Large intestine (tissue), 12 donors: ENCODE results near the gene ABAT. TPM values are rescaled to one million over a fixed set of nuclear protein-coding genes. Genes with fewer than 3 reads are reported as not detected.
A peak's percentile ranks its signal among the peaks of the same experiment; 100 is the strongest.

ENCODE experiments used
- DNase-seq, 2 donors: peaks; one replicate each; pipeline versions ENCODE4 v3.0.0 to v3.0.0-alpha.2; 2013
- H3K27ac ChIP-seq: one replicate; pipeline ENCODE4 v1.5.1; 2013; ENCODE audit warnings: low read length
- H3K27me3 ChIP-seq: 2 replicates; pipeline ENCODE4 v1.6.1; 2013; ENCODE audit warnings: low read length; ENCODE audit not compliant: control insufficient read depth, insufficient read depth
- H3K36me3 ChIP-seq: 2 replicates; pipeline ENCODE4 v1.6.1; 2013; ENCODE audit warnings: low read length; ENCODE audit not compliant: control insufficient read depth, insufficient read depth
- H3K4me1 ChIP-seq: one replicate; pipeline ENCODE4 v1.6.1; 2013; ENCODE audit warnings: low read length; ENCODE audit not compliant: control insufficient read depth, insufficient read depth
- H3K4me3 ChIP-seq: one replicate; pipeline ENCODE4 v1.5.1; 2013; ENCODE audit warnings: low read length
- H3K9me3 ChIP-seq: one replicate; pipeline ENCODE4 v1.6.1; 2013; ENCODE audit warnings: mild to moderate bottlenecking, low read depth, low read length, moderate library complexity; ENCODE audit not compliant: control insufficient read depth
- WGBS: methylation state at CpG from one replicate; pipeline ENCODE4 v1.1.5; 2013; ENCODE audit warnings: low lambda C conversion rate; ENCODE audit not compliant: insufficient coverage; 5-methylcytosine and 5-hydroxymethylcytosine counted together
- long read RNA-seq, 11 donors: transcript quantifications; one replicate each; lab custom pipeline, GENCODE V29; 2026
- polyA plus RNA-seq: library from polyadenylated mRNA; unstranded; fragments of 120-200 nt; gene quantifications from one replicate; pipeline ENCODE4 v1.2.1, GENCODE V29; 2013

Gene ABAT
- polyA plus RNA-seq, result 55.7 TPM
- long read RNA-seq, donor 1, full-length matches to known transcripts, result 2 of 2 reads
- long read RNA-seq, donor 1, partial matches to known transcripts, result 0 of 2 reads
- long read RNA-seq, donor 1, other reads (novel, unspliced or antisense), result 0 of 2 reads
- long read RNA-seq, donor 2, full-length matches to known transcripts, result 5 of 72 reads
- long read RNA-seq, donor 2, partial matches to known transcripts, result 67 of 72 reads
- long read RNA-seq, donor 2, other reads (novel, unspliced or antisense), result 0 of 72 reads
- long read RNA-seq, donor 3, result 0 reads
- long read RNA-seq, donor 4, full-length matches to known transcripts, result 1 of 1 reads
- long read RNA-seq, donor 4, partial matches to known transcripts, result 0 of 1 reads
- long read RNA-seq, donor 4, other reads (novel, unspliced or antisense), result 0 of 1 reads
- long read RNA-seq, donor 5, full-length matches to known transcripts, result 1 of 14 reads
- long read RNA-seq, donor 5, partial matches to known transcripts, result 13 of 14 reads
- long read RNA-seq, donor 5, other reads (novel, unspliced or antisense), result 0 of 14 reads
- long read RNA-seq, donor 6, full-length matches to known transcripts, result 15 of 46 reads
- long read RNA-seq, donor 6, partial matches to known transcripts, result 31 of 46 reads
- long read RNA-seq, donor 6, other reads (novel, unspliced or antisense), result 0 of 46 reads
- long read RNA-seq, donor 7, full-length matches to known transcripts, result 1 of 1 reads
- long read RNA-seq, donor 7, partial matches to known transcripts, result 0 of 1 reads
- long read RNA-seq, donor 7, other reads (novel, unspliced or antisense), result 0 of 1 reads
- long read RNA-seq, donor 8, full-length matches to known transcripts, result 8 of 8 reads
- long read RNA-seq, donor 8, partial matches to known transcripts, result 0 of 8 reads
- long read RNA-seq, donor 8, other reads (novel, unspliced or antisense), result 0 of 8 reads
- long read RNA-seq, donor 9, full-length matches to known transcripts, result 5 of 5 reads
- long read RNA-seq, donor 9, partial matches to known transcripts, result 0 of 5 reads
- long read RNA-seq, donor 9, other reads (novel, unspliced or antisense), result 0 of 5 reads
- long read RNA-seq, donor 10, full-length matches to known transcripts, result 16 of 16 reads
- long read RNA-seq, donor 10, partial matches to known transcripts, result 0 of 16 reads
- long read RNA-seq, donor 10, other reads (novel, unspliced or antisense), result 0 of 16 reads
- long read RNA-seq, donor 11, full-length matches to known transcripts, result 6 of 41 reads
- long read RNA-seq, donor 11, partial matches to known transcripts, result 35 of 41 reads
- long read RNA-seq, donor 11, other reads (novel, unspliced or antisense), result 0 of 41 reads

DNA sequence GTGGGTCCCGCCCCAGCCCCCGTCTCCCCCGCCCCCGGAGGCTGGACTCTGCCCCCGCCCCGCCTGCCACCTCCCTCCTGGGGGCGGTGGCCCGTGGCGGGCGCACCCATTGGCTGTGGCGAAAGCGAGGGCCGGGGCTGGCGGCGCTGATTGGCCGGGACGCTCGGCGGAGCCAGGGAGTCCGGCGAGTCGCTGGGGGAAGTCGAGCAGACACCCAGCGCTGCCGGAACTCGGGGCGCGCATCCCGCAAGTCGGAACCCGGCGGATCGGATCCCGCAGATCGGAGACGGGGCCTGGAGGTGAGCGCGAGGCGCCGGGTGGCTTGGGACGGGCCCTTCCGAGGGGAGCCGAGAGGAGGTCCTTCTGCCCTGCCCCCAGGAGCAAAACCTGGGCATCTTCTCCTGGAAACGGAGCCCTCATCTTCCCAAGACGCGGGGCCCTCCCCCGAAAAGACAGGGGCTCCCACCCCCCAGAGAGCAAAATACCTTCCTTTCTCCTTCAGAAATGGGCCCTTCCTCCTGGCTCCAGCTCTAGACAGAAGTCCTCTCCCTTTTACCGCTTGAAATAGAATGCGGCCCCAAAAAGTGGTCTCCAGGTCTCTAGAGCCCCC is at the start of gene ABAT:
TSS of gene ABAT (plus strand) at position 205 of the 610 bp plus-strand sequence. CDS start 61,123 bp downstream, outside the sequence.
- WGBS, result 71% methylated on average over 2 of the region's 49 CpGs
- H3K4me3 ChIP-seq, result peak within 1 kb of the TSS; percentile 80
- peak; percentile 88 to 94 for DNase-seq
- peaks cover under 1% of the 10 kb centered on the region for H3K36me3 ChIP-seq
- H3K27ac ChIP-seq, result peak within 1 kb of the TSS; percentile 51
- H3K27me3 ChIP-seq, result no peaks in the 10 kb centered on the region
- H3K9me3 ChIP-seq, result no peaks in the 10 kb centered on the region
- H3K4me1 ChIP-seq, result peaks cover 45% of the 10 kb centered on the region

DNA sequence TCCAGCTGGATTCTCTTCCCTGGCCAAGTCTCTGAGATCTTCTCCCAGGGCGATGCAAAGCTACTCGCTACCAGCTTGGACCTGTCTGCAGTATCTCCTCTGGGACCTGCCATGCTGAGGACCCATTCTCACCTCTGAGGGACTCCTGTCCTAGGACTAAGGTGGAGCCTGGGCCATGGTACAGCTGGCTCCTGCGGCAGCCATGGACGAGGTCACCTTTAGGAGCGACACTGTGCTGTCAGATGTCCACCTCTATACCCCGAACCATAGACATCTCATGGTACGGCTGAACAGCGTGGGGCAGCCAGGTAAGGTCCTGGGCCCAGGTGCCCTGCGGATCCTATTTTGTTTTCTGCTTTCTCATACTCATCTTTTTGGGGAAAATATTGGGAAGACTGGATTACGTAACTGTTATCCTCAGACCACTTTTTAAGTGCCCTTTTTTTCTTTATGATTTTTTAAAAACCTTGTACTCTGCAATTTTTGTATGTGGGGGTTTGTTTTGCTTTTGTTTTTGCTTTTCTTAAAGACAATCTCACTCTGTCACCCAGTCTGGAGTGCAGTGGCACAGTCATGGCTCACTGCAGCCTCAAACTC is 48.8 kb upstream of the ABAT start:
- H3K27me3 ChIP-seq, result no peaks in the 10 kb centered on the region
- WGBS, result no CpG with 5 or more reads among the region's 10 CpGs
- H3K36me3 ChIP-seq, result peaks cover 46% of the 10 kb centered on the region

GRCh38 chr16:8626946-8627345 is 47.5 kb upstream of the ABAT start:
- Histone ChIP-seq H3K4me3 (no peak overlapping the region), H3K27me3 (no peaks in the 10 kb centered on the region), H3K9me3 (no peaks in the 10 kb centered on the region), H3K36me3 (peaks cover 60% of the 10 kb centered on the region), H3K4me1 (peaks cover 5% of the 10 kb centered on the region), H3K27ac (no peak overlapping the region)
- DNase-seq, result no peak
- 83% methylated on average over 1 of the region's 8 CpGs for WGBS

More for the DNA sequence above, 48.8 kb upstream of the ABAT start:
- no peaks in the 10 kb centered on the region for H3K9me3 ChIP-seq
- H3K4me1 ChIP-seq, result peaks cover 5% of the 10 kb centered on the region
- H3K27ac ChIP-seq, result no peak overlapping the region
- no peak for DNase-seq
- no peak overlapping the region for H3K4me3 ChIP-seq

GRCh38 chr16:8627456-8627855 is 47.0 kb upstream of the ABAT start:
- no CpG with 5 or more reads among the region's 4 CpGs for WGBS
- H3K27ac ChIP-seq, result no peak overlapping the region
- H3K36me3 ChIP-seq, result peaks cover 64% of the 10 kb centered on the region
- no peaks in the 10 kb centered on the region for H3K9me3 ChIP-seq
- no peaks in the 10 kb centered on the region for H3K27me3 ChIP-seq
- H3K4me3 ChIP-seq, result no peak overlapping the region
- H3K4me1 ChIP-seq, result peaks cover 2% of the 10 kb centered on the region
- DNase-seq, result no peak

DNA sequence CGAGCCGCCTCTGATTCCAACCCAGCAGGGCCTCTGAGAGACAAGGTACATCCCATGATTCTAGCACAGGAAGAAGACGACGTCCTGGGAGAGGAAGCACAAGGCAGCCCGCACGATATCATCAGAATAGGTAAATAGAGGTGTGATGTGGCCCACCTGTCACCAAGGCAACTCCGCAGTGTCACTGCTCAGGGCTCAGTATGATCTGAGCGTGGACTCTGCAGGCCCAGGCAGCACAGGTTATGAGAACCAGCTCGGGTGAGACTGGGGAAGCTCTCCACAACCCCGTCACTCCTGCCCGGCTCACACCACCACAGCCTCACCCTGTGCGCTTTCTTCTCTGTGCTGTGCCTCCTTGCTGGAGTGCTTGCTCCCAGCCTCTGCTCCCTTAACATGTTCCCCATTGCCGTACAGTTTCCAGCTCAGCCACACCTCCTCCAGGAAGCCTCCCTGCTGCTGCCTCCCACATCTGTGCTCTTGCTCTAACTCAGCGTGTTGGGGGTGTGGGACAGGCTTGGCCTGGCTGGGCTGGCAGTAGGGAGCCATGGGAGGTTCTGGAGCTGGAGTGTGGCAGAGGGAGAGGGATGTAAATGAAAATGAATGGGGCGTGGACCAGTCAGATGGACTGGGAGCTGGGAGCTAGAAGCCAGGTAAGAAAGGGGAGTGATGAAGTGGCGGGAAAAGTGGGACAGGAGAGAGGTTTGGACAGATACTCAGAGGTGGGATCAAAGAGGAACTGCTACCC is 45.3 kb upstream of the ABAT start:
- 100% methylated on average over 2 of the region's 16 CpGs for WGBS
- Histone ChIP-seq H3K4me3 (no peak overlapping the region), H3K27me3 (no peaks in the 10 kb centered on the region), H3K36me3 (peaks cover 80% of the 10 kb centered on the region), H3K9me3 (no peaks in the 10 kb centered on the region), H3K27ac (no peak overlapping the region), H3K4me1 (no peaks in the 10 kb centered on the region)
- no peak for DNase-seq

DNA sequence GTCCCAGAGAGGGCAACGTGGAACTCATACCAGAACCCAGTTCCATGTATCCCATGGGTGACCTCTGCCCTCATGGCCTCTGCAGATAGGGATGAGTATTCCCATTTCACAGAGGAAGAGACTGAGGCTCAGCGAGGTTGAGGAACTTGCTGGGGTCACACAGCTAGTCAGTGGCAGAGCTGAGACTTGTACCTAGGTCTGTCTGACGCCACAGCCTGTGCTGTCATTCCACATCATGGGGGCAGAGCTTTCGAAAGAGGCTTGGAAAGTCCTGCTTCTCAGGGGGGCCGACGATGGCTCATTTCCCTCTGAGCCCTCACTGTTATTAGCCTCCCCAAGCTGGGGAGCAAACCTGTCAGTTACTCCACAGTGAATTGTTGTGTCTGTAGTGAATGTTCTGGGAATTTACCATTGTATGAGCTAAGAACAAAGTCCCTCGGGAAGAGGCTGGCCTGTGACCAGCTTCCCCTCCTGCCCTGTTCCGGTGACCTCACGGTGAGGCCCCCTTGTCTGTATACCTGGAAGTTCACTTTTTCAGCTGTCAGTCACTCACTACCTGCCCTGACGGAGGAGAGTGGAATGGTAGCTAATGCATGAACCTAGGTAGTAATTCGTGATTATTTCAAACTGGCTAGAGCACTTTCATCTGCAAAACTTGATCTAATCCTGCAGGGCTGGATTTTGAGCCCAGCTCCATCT is 44.0 kb upstream of the ABAT start:
- no peaks in the 10 kb centered on the region for H3K4me1 ChIP-seq
- H3K27me3 ChIP-seq, result no peaks in the 10 kb centered on the region
- H3K27ac ChIP-seq, result no peak overlapping the region
- H3K36me3 ChIP-seq, result peaks cover 87% of the 10 kb centered on the region
- H3K4me3 ChIP-seq, result no peak overlapping the region
- DNase-seq, result no peak
- H3K9me3 ChIP-seq, result no peaks in the 10 kb centered on the region
- WGBS, result no CpG with 5 or more reads among the region's 11 CpGs

- Histone ChIP-seq H3K27me3 (no peaks in the 10 kb centered on the region), H3K4me1 (no peaks in the 10 kb centered on the region), H3K27ac (no peak overlapping the region), H3K36me3 (peaks cover 87% of the 10 kb centered on the region), H3K9me3 (no peaks in the 10 kb centered on the region), H3K4me3 (no peak overlapping the region)
- DNase-seq, result no peak
- WGBS, result no CpG with 5 or more reads among the region's 9 CpGs
Observed at GRCh38 chr16:8631373-8631772, 43.0 kb upstream of the ABAT start.

- 59% methylated on average over 4 of the region's 15 CpGs for WGBS
- no peaks in the 10 kb centered on the region for H3K9me3 ChIP-seq
- H3K27ac ChIP-seq, result no peak overlapping the region
- H3K4me1 ChIP-seq, result no peaks in the 10 kb centered on the region
- no peaks in the 10 kb centered on the region for H3K27me3 ChIP-seq
- peaks cover 91% of the 10 kb centered on the region for H3K36me3 ChIP-seq
- no peak overlapping the region for H3K4me3 ChIP-seq
- no peak for DNase-seq
Observed at GRCh38 chr16:8631818-8632465, 42.5 kb upstream of the ABAT start.
